OCI-LY3 (cell line): ENCODE results near the gene AR.

Experiments used
- H2AFZ ChIP-seq: fragments of 200-600, 300-600 bp; shearing (Covaris generic); 2 replicates; pipeline ENCODE4 v1.6.0; 2014; ENCODE audit warnings: antibody characterized with exemption, low read depth, low read length
- H3K27ac ChIP-seq: fragments of 200-600, 300-600 bp; sonication (generic); 2 replicates; pipeline ENCODE4 v1.5.1; 2014; ENCODE audit warnings: mild to moderate bottlenecking, low read length, moderate library complexity, mixed read lengths
- H3K27me3 ChIP-seq: fragments of 200-600, 300-600 bp; sonication (generic); 2 replicates; pipeline ENCODE4 v1.6.1; 2014; ENCODE audit warnings: low read depth, low read length, mixed read lengths
- H3K36me3 ChIP-seq: fragments of 200-600, 300-600 bp; sonication (generic); replicated peaks from 2 replicates; pipeline ENCODE3; 2014; ENCODE audit warnings: low read depth, low read length, mixed read lengths
- H3K4me1 ChIP-seq: fragments of 300-600, 200-600 bp; sonication (generic); 2 replicates; pipeline ENCODE4 v1.6.1; 2014; ENCODE audit warnings: low read length, mixed read lengths
- H3K4me2 ChIP-seq: fragments of 200-600, 300-600 bp; sonication (generic); 2 replicates; pipeline ENCODE4 v1.6.1; 2014; ENCODE audit warnings: low read length, mixed read lengths
- H3K4me3 ChIP-seq: fragments of 300-600, 200-600 bp; sonication (generic); 2 replicates; pipeline ENCODE4 v1.5.1; 2014; ENCODE audit warnings: antibody characterized with exemption, mild to moderate bottlenecking, low read length, moderate library complexity
- H3K79me2 ChIP-seq: fragments of 300-600, 200-600 bp; shearing (Covaris generic); 2 replicates; pipeline ENCODE4 v1.6.1; 2014; ENCODE audit warnings: mild to moderate bottlenecking, low read length, mixed read lengths
- H3K9ac ChIP-seq: fragments of 300-600, 200-600 bp; shearing (Covaris generic); 2 replicates; pipeline ENCODE4 v1.6.0; 2014; ENCODE audit warnings: mild to moderate bottlenecking, low read length, moderate library complexity
- H3K9me3 ChIP-seq: fragments of 200-600, 300-600 bp; shearing (Covaris generic); 2 replicates; pipeline ENCODE4 v1.6.1; 2014; ENCODE audit warnings: low read length, mixed read lengths; ENCODE audit not compliant: insufficient read depth
- H4K20me1 ChIP-seq: fragments of 200-600, 300-600 bp; sonication (generic); 2 replicates; pipeline ENCODE4 v1.6.1; 2016; ENCODE audit warnings: low read length, mixed read lengths; ENCODE audit not compliant: insufficient read depth
- EZH2phosphoT487 ChIP-seq: fragments of 200-600 bp; shearing (Covaris generic); IDR thresholded peaks from 2 replicates; pipeline ENCODE4 v1.6.1; 2018; ENCODE audit warnings: antibody characterized with exemption, mixed run types, low read depth
- TF ChIP-seq, protein P1 (sequence below): fragments of 200-600, 300-600 bp; sonication (generic); IDR thresholded peaks from 2 replicates; pipeline ENCODE4 v1.5.1; 2014; ENCODE audit warnings: antibody characterized with exemption, low read length, low read depth

AR gene

GRCh38 chrX:67555578-67556203 lies 11.9 kb downstream of the AR start:
- Histone ChIP-seq H3K4me2 (0 out of 2 replicates have a peak overlapping the region, but pooled peaks have one; percentile 13), H3K4me1 (no peaks in the 10 kb centered on the region), H3K27ac (no peak overlapping the region), H2AFZ (no peak overlapping the region), H3K9me3 (no peaks in the 10 kb centered on the region), H3K9ac (no peak overlapping the region), H3K27me3 (no peaks in the 10 kb centered on the region), H3K79me2 (no peaks in the 10 kb centered on the region), H3K4me3 (no peak overlapping the region), H3K36me3 (no peaks in the 10 kb centered on the region), H4K20me1 (no peaks in the 10 kb centered on the region)
- TF ChIP-seq EZH2phosphoT487: no peak
- TF ChIP-seq, protein P1, sequence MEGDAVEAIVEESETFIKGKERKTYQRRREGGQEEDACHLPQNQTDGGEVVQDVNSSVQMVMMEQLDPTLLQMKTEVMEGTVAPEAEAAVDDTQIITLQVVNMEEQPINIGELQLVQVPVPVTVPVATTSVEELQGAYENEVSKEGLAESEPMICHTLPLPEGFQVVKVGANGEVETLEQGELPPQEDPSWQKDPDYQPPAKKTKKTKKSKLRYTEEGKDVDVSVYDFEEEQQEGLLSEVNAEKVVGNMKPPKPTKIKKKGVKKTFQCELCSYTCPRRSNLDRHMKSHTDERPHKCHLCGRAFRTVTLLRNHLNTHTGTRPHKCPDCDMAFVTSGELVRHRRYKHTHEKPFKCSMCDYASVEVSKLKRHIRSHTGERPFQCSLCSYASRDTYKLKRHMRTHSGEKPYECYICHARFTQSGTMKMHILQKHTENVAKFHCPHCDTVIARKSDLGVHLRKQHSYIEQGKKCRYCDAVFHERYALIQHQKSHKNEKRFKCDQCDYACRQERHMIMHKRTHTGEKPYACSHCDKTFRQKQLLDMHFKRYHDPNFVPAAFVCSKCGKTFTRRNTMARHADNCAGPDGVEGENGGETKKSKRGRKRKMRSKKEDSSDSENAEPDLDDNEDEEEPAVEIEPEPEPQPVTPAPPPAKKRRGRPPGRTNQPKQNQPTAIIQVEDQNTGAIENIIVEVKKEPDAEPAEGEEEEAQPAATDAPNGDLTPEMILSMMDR: peak; percentile 73

DNA sequence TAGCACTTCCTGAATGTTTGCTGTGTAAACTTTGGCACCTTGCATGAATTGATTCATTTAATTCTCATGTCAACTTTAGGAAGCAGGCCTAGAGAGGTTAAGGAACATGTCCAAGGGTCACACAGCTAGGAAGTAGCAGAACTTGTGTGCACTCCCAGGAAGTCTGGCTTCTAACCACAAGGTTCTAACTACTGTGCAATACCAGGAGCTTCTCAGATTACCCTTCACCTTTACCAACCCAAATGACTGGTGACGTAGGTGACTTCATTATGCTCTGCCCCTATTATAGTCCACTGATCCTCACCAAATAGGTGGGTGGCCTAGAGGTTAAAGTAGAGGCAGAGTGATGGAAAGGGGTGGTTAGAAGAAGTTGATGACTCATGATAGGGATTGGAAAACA lies 14.4 kb downstream of the AR start:
- H3K4me2 ChIP-seq: no peak overlapping the region
- no peak overlapping the region for H3K9ac ChIP-seq
- H3K27me3 ChIP-seq: no peaks in the 10 kb centered on the region
- no peaks in the 10 kb centered on the region for H3K9me3 ChIP-seq
- TF ChIP-seq, protein P1: no peak
- no peak for TF ChIP-seq EZH2phosphoT487
- H3K36me3 ChIP-seq: no peaks in the 10 kb centered on the region
- no peaks in the 10 kb centered on the region for H4K20me1 ChIP-seq
- H3K27ac ChIP-seq: no peak overlapping the region
- no peaks in the 10 kb centered on the region for H3K79me2 ChIP-seq
- no peaks in the 10 kb centered on the region for H3K4me1 ChIP-seq
- no peak overlapping the region for H2AFZ ChIP-seq
- H3K4me3 ChIP-seq: no peak overlapping the region

GRCh38 chrX:67563469-67564448 lies 19.9 kb downstream of the AR start:
- H3K36me3 ChIP-seq: no peaks in the 10 kb centered on the region

DNA sequence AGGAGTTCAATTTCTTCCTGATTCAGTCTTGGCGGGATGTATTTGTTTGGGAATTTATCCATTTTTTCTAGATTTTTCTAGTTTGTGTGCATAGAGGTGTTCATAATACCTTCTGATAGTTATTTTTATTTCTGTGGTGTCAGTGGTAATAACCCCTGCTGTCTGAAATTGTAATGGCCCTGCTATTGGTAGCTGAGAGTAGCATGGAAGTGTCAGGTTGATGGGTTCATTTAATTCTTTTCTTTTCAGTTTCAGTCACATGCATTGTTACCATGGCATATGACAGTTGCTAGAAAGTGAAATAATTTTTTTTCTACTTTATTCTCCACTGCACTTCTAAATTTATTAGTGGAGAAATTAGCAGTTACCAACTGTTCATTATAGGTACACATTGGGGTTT lies 20.7 kb downstream of the AR start:
- H3K36me3 ChIP-seq: no peaks in the 10 kb centered on the region
- no peak overlapping the region for H3K9ac ChIP-seq
- H3K4me1 ChIP-seq: peaks cover 9% of the 10 kb centered on the region
- no peaks in the 10 kb centered on the region for H4K20me1 ChIP-seq
- no peaks in the 10 kb centered on the region for H3K79me2 ChIP-seq
- H3K4me3 ChIP-seq: no peak overlapping the region
- H3K4me2 ChIP-seq: no peak overlapping the region
- H2AFZ ChIP-seq: no peak overlapping the region
- H3K27me3 ChIP-seq: no peaks in the 10 kb centered on the region
- no peaks in the 10 kb centered on the region for H3K9me3 ChIP-seq
- no peak for TF ChIP-seq EZH2phosphoT487
- TF ChIP-seq, protein P1: no peak
- H3K27ac ChIP-seq: no peak overlapping the region

More at GRCh38 chrX:67563469-67564448, 19.9 kb downstream of the AR start:
- Histone ChIP-seq H3K4me3 (no peak overlapping the region), H3K27me3 (no peaks in the 10 kb centered on the region), H3K79me2 (no peaks in the 10 kb centered on the region), H3K9ac (no peak overlapping the region), H4K20me1 (no peaks in the 10 kb centered on the region), H2AFZ (no peak overlapping the region), H3K4me2 (0 out of 2 replicates have a peak overlapping the region, but pooled peaks have one; percentile 5), H3K4me1 (peaks cover 9% of the 10 kb centered on the region), H3K9me3 (no peaks in the 10 kb centered on the region), H3K27ac (no peak overlapping the region)
- no peak for TF ChIP-seq EZH2phosphoT487
- TF ChIP-seq, protein P1: no peak
